ENCODE results near the gene RABGGTA.

The RABGGTA gene

DNA sequence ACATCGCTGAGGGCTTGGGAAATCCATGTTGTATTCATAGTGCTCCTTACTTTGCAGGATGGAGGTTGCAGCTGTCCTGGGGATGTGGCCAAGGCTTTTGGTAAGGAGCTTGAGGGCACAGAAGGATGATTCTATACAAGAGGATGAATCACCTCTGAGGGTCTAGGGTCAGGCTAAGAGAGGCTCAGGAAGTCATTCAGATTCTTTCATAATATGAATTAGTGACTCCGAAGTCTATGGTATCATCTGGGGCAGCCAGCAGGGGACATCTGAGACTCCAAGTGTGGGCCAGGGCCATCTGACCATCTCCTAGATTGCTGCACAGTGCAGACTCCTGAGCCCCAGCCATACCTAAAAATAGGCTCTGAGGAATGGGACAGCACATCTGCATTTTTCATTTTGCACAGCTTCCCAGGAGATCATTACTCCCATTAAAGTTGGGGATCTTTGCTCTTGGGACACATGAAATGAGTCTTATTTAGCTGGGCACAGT is 33.9 kb downstream of the RABGGTA start:
- DNase-seq (ENCODE audit: extremely low spot score), result no peak
- ChIA-PET POLR2A (interaction anchor here (0.7 to 0.9 kb wide), 2 partner anchors 11 to 24 kb away, joined by 3 to 5 read pairs; partner anchors contain the start of gene CHMP4A), CTCF (interaction anchor here (1.4 to 7.5 kb wide), 8 partner anchors 18 to 195 kb away, joined by 4 to 56 read pairs (median 12); partner anchors contain the start of genes CHMP4A, CIDEB, DHRS1 and MDP1)
- TF ChIP-seq, protein P1, sequence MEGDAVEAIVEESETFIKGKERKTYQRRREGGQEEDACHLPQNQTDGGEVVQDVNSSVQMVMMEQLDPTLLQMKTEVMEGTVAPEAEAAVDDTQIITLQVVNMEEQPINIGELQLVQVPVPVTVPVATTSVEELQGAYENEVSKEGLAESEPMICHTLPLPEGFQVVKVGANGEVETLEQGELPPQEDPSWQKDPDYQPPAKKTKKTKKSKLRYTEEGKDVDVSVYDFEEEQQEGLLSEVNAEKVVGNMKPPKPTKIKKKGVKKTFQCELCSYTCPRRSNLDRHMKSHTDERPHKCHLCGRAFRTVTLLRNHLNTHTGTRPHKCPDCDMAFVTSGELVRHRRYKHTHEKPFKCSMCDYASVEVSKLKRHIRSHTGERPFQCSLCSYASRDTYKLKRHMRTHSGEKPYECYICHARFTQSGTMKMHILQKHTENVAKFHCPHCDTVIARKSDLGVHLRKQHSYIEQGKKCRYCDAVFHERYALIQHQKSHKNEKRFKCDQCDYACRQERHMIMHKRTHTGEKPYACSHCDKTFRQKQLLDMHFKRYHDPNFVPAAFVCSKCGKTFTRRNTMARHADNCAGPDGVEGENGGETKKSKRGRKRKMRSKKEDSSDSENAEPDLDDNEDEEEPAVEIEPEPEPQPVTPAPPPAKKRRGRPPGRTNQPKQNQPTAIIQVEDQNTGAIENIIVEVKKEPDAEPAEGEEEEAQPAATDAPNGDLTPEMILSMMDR (IDR thresholded peaks at IDR 0.05; ENCODE audit: control extremely low read depth, extremely low read depth, low read depth, missing control alignments), result no peak

DNA sequence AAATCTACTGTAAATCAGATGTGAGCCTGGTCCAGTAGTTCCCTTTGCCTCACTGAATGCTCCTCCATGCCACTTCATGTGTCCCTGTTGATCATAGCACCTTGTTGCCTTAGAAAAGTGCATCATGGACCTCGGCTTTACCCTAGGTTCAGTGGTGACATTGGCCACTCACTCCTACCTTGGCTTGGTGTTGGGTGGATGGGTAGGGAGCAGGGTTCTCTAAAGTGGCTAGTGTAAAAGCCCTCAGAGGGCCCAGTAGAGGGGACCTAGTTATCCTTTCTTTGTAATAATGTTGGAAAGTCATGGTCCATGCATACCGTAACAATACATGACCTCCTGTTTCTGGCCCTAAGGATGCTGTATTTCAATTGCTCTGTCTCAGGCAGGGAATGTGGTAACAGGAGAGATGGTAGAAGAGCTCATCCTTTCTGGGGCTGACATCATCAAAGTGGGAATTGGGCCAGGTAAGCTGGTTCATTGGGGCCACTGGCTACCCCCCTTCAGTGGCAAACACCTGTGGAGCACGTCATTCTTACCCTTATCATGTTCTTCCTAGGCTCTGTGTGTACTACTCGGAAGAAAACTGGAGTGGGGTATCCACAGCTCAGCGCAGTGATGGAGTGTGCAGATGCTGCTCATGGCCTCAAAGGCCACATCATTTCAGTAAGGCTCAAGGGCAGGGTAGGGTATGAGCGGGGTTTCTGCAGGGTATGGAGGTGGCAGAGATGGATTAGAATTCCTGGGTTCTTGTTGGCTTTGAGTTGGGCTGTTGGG is 34.5 kb downstream of the RABGGTA start:
- ChIA-PET POLR2A (no interaction called here), CTCF (interaction anchor here (1.0 to 7.5 kb wide), 7 partner anchors 9 to 71 kb away, joined by 3 to 56 read pairs (median 14); partner anchors contain the start of genes CHMP4A, CIDEB, DHRS1 and MDP1)
- no peak for DNase-seq (ENCODE audit: extremely low spot score)
- TF ChIP-seq, protein P1 (IDR thresholded peaks at IDR 0.05; ENCODE audit: control extremely low read depth, extremely low read depth, low read depth, missing control alignments), result no peak

DNA sequence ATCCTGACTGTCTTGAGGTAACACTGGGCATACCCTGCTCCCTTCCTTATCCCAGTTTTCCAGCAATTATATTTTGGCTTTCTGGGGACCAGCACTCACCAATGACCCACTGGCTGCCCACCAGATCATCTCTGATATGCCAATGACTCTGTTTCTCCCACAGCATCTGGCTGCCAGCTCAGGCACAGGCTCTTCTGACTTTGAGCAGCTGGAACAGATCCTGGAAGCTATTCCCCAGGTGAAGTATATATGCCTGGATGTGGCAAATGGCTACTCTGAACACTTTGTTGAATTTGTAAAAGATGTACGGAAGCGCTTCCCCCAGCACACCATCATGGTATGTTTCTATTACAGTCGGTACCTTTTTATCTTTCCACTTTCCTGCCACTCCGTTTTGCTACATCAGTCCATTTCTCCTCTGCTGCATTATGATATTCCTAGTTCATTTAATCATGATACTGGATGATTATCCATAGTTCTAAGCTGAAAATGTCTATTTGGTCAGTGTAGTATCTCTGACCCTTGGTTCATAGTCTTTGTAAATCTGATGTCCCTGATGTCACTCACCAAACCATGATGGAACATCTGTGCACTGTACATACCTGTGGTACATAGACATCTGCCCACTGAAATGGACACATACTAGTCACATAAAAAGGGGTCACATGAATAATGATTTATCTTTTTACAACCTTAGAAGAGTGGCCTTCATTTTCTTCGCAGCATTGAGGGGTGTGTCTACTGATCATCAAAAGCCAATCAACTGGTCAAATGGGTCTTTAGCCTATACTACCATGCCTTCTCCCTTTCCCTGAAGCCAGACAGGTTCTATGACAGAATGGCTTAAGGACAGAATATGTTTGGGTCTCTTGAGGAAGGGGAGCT is 35.4 kb downstream of the RABGGTA start:
- POLR2A ChIA-PET, result no interaction called here

DNA sequence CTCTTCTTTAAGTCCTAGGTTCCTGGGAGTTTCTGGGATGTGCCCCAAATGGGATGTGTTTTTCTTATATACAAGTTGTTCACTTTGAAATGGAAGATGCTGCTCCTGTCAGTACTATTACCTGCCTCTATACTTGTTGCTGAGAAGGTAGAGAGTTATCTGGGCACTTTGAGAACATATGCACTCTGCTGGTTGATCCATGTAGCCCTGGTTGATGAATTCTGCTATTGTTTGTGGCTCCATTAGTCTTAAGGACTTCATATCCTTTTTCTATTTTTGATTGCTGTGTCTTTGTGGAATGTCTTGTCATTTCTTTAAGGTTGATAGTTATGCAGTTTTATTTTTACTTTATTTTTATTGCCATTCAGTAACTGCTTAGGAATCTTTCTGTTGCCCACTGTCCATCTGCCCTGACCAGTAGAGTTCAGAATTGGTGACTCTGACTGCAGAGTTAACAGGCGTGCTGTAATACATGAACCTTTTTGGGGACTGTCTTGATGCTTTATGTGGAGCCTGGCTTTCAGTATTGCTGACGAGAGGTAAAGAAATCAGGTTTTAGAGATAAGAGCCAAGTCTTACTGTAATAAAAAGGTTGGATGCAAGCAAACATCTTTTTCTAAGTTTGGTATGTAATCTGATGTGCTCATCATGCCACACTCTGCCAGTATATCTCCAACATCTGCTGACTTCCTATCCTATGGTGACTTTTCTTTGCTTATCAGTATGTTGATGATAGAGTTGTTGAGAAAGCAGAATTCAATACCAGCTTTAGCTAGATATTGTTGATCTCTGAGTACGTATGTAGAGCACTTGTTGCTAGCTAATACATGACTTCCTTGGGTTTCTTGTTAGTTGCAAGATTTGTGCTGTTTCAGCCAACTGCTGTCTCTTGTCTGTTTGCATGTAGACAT is 37.0 kb downstream of the RABGGTA start:
- POLR2A ChIA-PET, result no interaction called here
- TF ChIP-seq, protein P1 (IDR thresholded peaks at IDR 0.05; ENCODE audit: control extremely low read depth, extremely low read depth, low read depth, missing control alignments), result no peak
- CTCF ChIA-PET, result interaction anchor here (0.8 to 7.5 kb wide), 15 partner anchors 7 to 204 kb away, joined by 3 to 56 read pairs (median 4); partner anchors contain the start of genes CHMP4A, CIDEB, DHRS1 and IRF9
- no peak for DNase-seq (ENCODE audit: extremely low spot score)

More for the DNA sequence above, 35.4 kb downstream of the RABGGTA start:
- CTCF ChIA-PET, result interaction anchor here (0.9 to 7.5 kb wide), 16 partner anchors 10 to 202 kb away, joined by 3 to 56 read pairs (median 4); partner anchors contain the start of genes CHMP4A, CIDEB, DHRS1 and IRF9
- DNase-seq (ENCODE audit: extremely low spot score), result no peak
- TF ChIP-seq, protein P1 (IDR thresholded peaks at IDR 0.05; ENCODE audit: control extremely low read depth, extremely low read depth, low read depth, missing control alignments), result no peak

DNA sequence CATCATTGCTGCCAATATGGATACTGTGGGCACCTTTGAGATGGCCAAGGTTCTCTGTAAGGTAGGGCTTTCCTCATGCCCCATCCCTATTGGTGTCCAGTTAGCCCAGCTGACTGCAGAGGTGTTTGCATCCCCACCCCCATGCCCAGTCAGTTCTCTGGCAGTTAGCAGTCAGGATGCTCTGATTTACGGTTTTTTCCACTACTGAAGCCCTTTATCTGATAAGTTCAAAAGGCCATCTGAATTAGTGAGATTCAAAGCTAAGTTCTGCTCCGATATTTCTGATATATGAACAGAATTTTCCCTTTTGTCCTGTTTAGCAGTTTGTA is 37.9 kb downstream of the RABGGTA start:
- TF ChIP-seq, protein P1 (IDR thresholded peaks at IDR 0.05; ENCODE audit: control extremely low read depth, extremely low read depth, low read depth, missing control alignments), result no peak
- DNase-seq (ENCODE audit: extremely low spot score), result no peak
- ChIA-PET POLR2A (interaction anchor here (1.2 kb wide), 1 partner anchor 9 kb away, joined by 4 read pairs; the partner anchor contains the start of gene TINF2), CTCF (interaction anchor here (0.8 to 7.5 kb wide), 5 partner anchors 8 to 74 kb away, joined by 3 to 56 read pairs (median 15); partner anchors contain the start of genes CIDEB, DHRS1, MDP1 and NOP9)
